Prostate gland (tissue), 2 donors: Measurements from ENCODE around the gene CXCR3.

Source experiments
- POLR2AphosphoS5 ChIP-seq: sonication (generic); formaldehyde crosslinking; IDR thresholded peaks from one replicate; pipeline ENCODE4 v1.6.1; 2017; ENCODE audit warnings: antibody characterized with exemption
- TF ChIP-seq, protein P1 (sequence below), 4 experiments: fragments of 200-600 bp in 2 of 4; fragments of 450-650 bp in 2 of 4; sonication (generic) in 2 of 4; IDR thresholded peaks; 1 replicate in 3 of 4; 2 replicates in 1 of 4; pipeline ENCODE4 v1.5.1; 2016 to 2019; ENCODE audit warnings: antibody characterized with exemption in 4 of 4, mild to moderate bottlenecking in 2 of 4, moderate library complexity in 2 of 4

DNA sequence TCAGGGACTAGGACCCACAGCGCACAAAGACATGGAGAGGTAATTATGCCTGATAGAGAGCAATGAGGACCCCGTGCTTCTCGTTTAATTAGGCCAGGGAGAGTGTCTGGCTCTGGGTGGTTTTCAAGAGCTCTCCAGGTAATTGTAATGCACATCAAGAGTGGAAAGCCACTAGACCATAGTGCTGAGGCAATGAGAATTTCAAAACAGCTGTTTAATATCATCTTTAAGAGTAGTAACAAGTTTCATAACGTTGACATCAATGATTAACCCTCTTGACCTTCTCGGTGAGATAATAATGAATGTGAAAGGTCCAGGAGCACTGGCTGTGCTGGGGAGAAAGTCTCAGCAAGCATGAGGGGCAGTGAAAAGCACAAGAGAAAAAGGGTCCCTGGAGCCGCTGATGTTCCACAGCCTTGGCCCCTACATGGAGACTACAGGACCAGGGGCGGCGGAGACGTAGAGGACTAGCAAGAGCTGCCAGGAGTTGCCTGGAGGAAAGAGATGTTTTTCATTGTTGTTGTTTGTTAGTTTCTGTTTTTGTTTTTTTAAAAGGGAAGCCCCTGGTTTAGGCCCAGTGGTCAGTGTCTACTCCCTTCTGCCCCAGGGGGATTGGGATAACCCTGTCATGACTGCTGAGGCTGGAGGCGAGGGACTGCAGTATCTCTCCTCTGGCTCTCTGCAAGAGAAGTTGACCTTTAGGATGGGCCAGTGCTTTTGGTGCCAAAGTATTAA is 14.8 kb upstream of the CXCR3 start:
- TF ChIP-seq, protein P1, sequence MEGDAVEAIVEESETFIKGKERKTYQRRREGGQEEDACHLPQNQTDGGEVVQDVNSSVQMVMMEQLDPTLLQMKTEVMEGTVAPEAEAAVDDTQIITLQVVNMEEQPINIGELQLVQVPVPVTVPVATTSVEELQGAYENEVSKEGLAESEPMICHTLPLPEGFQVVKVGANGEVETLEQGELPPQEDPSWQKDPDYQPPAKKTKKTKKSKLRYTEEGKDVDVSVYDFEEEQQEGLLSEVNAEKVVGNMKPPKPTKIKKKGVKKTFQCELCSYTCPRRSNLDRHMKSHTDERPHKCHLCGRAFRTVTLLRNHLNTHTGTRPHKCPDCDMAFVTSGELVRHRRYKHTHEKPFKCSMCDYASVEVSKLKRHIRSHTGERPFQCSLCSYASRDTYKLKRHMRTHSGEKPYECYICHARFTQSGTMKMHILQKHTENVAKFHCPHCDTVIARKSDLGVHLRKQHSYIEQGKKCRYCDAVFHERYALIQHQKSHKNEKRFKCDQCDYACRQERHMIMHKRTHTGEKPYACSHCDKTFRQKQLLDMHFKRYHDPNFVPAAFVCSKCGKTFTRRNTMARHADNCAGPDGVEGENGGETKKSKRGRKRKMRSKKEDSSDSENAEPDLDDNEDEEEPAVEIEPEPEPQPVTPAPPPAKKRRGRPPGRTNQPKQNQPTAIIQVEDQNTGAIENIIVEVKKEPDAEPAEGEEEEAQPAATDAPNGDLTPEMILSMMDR (IDR thresholded peaks at IDR 0.05): no peak
- TF ChIP-seq POLR2AphosphoS5: no peak
